GM18520 (cell line): Measurements from ENCODE around the gene SMYD4.
"Not testable (repeated sequence)": the region's sequence is repeated elsewhere in the genome, so short reads cannot be mapped to it uniquely, and the experiment has no call there.

Experiments
- ATAC-seq: cut with Tn5 transposase; IDR thresholded peaks from one replicate; pipeline ENCODE4 v1.9.1; 2021; ENCODE audit not compliant: unreplicated experiment

The SMYD4 gene

DNA sequence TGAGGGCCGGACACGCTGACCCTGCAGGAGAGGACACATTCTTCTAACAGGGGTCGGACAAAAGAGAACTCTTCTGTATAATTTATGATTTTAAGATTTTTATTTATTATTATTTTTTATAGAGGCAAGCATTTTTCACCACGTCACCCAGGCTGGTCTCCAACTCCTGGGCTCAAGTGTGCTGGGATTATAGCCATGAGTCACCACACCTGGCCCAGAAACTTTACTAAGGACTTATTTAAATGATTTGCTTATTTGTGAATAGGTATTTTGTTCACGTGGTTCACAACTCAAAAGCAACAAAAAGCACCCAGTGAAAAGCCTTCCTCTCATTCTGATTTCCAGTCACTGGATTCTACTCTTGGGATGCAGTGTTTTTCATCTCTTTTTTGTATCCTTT, 70.2 kb downstream of the SMYD4 start:
- no peak for ATAC-seq

DNA sequence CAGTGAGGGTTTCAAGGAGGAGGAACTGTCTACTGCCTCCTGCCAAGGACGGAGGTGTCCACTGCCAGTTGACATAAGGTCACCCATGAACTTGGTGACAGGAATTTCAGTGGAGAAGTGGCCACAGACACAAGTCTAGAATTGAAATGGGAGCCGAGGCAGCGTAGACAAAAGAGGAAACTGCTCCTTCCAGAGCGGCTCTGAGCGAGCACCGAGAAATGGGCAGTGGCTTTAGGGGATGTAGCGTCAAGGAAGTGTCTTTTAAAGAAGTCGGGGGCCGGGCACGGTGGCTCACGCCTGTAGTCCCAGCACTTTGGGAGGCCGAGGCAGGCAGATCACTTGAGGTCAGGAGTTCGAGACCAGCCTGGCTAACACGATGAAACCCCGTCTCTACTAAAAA, 70.9 kb downstream of the SMYD4 start:
- no peak for ATAC-seq

GRCh38 chr17:1755827-1756262, 73.9 kb downstream of the SMYD4 start:
- no peak for ATAC-seq

- ATAC-seq: no peak
These were observed 74.4 kb downstream of the SMYD4 start for GRCh38 chr17:1755252-1755826.

- ATAC-seq: no peak
These were observed 75.1 kb downstream of the SMYD4 start for GRCh38 chr17:1754430-1755112.

- ATAC-seq: no peak
These were observed 75.8 kb downstream of the SMYD4 start for GRCh38 chr17:1753767-1754429.

DNA sequence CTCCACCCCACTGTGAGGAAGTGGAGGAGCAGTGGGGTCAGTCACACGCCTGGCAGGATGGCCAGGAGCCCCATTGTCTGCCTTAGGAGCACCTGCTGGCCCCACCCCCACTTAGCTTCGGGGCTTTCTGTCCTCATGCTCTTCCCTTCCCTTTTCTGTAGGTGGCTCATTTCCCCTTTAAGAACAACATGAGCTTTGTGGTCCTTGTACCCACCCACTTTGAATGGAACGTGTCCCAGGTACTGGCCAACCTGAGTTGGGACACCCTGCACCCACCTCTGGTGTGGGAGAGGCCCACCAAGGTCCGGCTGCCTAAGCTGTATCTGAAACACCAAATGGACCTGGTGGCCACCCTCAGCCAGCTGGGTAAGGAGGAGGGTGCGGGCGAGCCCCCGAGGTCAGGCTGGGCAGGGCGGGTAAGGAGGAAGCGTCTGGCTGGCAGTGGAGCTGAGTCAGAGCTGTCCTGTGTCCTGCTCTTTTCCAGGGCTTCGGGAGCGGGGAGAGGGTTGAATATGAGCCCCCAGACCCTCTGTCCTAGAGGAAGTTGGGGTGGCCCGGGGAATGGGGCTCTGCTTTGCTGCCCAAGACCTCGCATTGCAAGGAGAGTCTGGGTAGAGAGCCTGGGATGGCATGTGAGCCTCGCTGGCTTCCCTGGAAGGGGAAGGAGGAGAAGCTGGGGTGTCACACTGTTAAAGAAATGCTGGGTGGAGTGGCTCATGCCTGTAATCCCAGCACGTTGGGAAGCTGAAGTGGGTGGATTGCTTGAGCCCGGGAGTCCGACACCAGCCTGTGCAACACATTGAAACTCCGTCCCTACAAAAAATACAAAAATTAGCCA, 77.1 kb downstream of the SMYD4 start:
- ATAC-seq: no peak

DNA sequence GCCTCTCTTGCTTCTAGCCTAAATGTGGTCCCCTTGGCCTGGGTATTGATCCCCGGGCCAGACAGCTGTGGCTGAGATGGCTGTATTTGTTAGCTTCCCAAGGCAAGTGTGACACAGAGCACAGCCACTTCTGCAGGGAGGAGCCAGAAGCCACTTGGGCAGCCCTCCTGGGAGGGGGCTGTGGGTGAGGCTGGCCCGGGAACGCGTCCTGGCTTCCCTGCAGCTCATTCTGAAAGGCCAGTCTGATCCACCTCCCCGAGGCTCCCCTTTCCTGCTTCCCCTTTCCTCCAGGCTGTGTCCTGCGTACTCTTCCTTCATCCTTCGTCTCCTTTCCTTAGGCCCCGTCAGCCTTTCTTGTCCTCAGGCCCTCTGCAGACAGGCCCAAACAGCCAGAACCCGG, 79.1 kb downstream of the SMYD4 start:
- no peak for ATAC-seq

DNA sequence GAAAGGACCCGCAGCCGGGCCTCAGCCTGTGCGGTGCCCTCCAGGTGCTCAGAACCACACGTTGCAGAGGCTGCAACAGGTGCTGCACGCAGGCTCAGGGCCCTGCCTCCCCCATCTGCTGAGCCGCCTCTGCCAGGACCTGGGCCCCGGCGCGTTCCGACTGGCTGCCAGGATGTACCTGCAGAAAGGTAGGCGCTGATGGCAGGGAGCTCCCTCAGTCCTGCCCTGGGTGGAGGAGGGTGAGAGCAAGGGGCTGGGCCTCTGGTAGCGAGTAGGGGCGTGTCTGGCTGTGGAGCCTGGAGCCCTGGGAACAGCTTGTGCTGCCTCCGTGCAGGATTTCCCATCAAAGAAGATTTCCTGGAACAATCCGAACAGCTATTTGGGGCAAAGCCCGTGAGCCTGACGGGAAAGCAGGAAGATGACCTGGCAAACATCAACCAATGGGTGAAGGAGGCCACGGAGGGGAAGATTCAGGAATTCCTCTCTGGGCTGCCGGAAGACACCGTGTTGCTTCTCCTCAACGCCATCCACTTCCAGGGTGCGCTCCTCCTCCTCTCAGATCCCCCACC, 82.6 kb downstream of the SMYD4 start:
- no peak for ATAC-seq

DNA sequence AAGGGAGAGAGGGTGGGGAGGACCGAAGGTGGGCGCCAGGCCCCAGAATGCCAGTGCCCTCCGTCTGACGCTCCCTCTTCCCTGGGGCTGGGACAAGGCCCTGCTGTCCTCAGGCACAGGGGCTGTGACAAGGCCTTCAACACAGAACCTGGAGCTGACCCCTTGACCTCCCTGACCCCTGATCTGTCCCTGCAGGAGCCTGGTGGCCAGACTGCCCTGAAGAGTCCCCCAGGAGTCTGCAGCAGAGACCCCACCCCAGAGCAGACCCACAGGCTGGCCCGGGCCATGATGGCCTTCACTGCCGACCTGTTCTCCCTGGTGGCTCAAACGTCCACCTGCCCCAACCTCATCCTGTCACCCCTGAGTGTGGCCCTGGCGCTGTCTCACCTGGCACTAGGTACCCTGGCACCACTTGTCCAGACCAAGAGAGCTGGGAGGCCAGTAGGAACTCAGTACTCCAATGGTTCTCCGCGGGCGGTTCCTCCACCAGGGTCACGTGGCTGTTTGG, 84.1 kb downstream of the SMYD4 start:
- no peak for ATAC-seq

GRCh38 chr17:1744551-1745512, 84.9 kb downstream of the SMYD4 start:
- ATAC-seq: no peak

DNA sequence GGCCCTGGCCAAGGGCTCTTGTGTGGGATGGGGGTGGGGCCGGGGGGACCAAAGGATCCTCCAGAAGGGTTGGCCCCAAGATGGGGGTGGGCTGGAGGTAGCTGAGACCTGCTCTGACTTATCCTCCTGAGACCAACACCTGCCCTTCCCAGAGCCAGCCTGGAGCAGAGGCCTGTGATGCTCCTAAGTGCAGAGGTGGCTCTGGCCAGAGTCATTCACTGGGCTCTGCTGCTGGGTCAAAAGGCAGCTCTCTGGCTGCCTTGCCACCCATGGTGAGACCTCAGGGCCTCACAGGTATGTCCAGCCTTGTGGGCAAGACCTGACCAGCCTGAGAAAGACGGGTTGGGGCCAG, 86.6 kb downstream of the SMYD4 start:
- ATAC-seq: no peak

GRCh38 chr17:1742371-1743087, 87.2 kb downstream of the SMYD4 start, which contains the start of gene SERPINF2:
SERPINF2 (plus strand) TSS chr17:1742871; CDS start chr17:1744996, 2,125 bp downstream.
- ATAC-seq: no peak

GRCh38 chr17:1741899-1742298, 87.8 kb downstream of the SMYD4 start:
- ATAC-seq: not testable (repeated sequence)

- no peak for ATAC-seq
These were observed 92.0 kb downstream of the SMYD4 start for GRCh38 chr17:1737531-1738291.

GRCh38 chr17:1736348-1737281, 93.1 kb downstream of the SMYD4 start:
- ATAC-seq: no peak

DNA sequence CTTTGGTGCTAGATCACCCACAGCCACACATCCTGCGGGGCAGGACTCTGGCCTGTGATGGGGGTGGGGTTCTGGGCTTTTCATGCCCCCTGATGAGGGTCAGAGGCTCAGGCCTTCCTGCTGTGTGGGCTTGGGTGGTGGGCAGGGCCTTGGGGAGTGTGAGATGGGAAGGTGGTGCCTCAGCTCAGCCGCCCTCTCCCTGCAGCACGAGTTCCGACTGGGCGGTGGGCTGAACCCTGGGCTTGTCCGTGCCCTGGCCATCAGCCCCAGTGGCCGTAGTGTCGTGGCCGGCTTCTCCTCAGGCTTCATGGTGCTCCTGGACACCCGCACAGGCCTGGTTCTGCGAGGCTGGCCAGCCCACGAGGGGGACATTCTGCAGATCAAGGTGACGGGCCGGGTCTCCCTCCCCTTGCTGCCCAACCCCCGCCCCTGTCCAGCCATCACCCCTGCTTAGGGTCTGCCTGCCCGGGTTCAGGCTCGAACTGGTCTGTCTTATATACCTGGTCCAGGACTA, 93.8 kb downstream of the SMYD4 start:
- no peak for ATAC-seq
